Right lobe of liver (tissue), 6 donors: Measurements from ENCODE around the gene IGLL5. TPM values are rescaled to one million over a fixed set of nuclear protein-coding genes. Genes with fewer than 3 reads are reported as not detected.

ENCODE experiments used
- ATAC-seq, 4 donors: fragments of 200-7000 bp; cut with Tn5 transposase; one replicate each; pipeline ENCODE4 v1.9.1; 2020; ENCODE audit warnings: mild to moderate bottlenecking in 4 of 4, moderate library complexity in 4 of 4
- DNase-seq, 3 donors: peaks; one replicate each; pipeline ENCODE4 v3.0.0-alpha.2; 2020
- H3K27ac ChIP-seq, 3 donors: fragments of 200-600 bp; one replicate each; pipeline ENCODE4 v1.8.0; 2022
- H3K27me3 ChIP-seq, 2 donors: fragments of 200-600 bp; one replicate each; pipeline ENCODE4 v1.8.0; 2022
- H3K36me3 ChIP-seq, 4 donors: fragments of 200-600 bp; sonication (generic) in 1 of 4; one replicate each; pipeline versions ENCODE4 v1.5.1 to v1.8.0; 2017 to 2022; ENCODE audit warnings: control low read depth in 1 of 4
- H3K4me1 ChIP-seq, 4 donors: fragments of 200-600 bp; sonication (generic) in 1 of 4; one replicate each; pipeline versions ENCODE4 v1.5.1 to v1.8.0; 2017 to 2022; ENCODE audit warnings: control low read depth in 1 of 4
- H3K4me3 ChIP-seq, 3 donors: fragments of 200-600 bp; one replicate each; pipeline ENCODE4 v1.8.0; 2022
- H3K9me3 ChIP-seq, 4 donors: fragments of 200-600 bp; sonication (generic) in 1 of 4; one replicate each; pipeline versions ENCODE4 v1.5.1 to v1.8.0; 2017 to 2022; ENCODE audit warnings: control low read depth in 1 of 4
- CTCF ChIP-seq, 4 donors: fragments of 200-600 bp in 3 of 4; fragments of 450-650 bp in 1 of 4; IDR thresholded peaks; one replicate each; pipeline versions ENCODE4 v1.5.1 to v1.8.0; 2016 to 2022; ENCODE audit warnings: antibody characterized with exemption in 4 of 4, mild to moderate bottlenecking in 2 of 4
- POLR2A ChIP-seq: fragments of 450-650 bp; IDR thresholded peaks from one replicate; pipeline ENCODE4 v1.6.1; 2017; ENCODE audit warnings: antibody characterized with exemption, mild to moderate bottlenecking
- WGBS: methylation state at CpG from one replicate; pipeline ENCODE4 v1.1.6; 2018; ENCODE audit warnings: low coverage, low lambda C conversion rate; ENCODE audit not compliant: insufficient coverage; ENCODE audit errors: missing lambda C conversion rate; 5-methylcytosine and 5-hydroxymethylcytosine counted together
- intact Hi-C, 2 donors: fragments of 100-400 bp; cut with DNase I; formaldehyde crosslinking; loops; one replicate each; pipeline versions ENCODE4 v1.11.2 to v1.14.1; 2022
- total RNA-seq, 6 experiments: library from RNA; depleted of rRNA in 2 of 6; stranded (reverse); fragments of >200 nt in 2 of 6; fragmentation: NEBNext Ultra II Directional in 3 of 6; extraction: Animal tissue kit (Norgen Biotek cat#: 25700) in 3 of 6; gene quantifications; one replicate each; pipeline versions ENCODE4 v1.1.0 to v1.2.4, GENCODE V29; 2016 to 2023
- donor health status: DM: no; HTN: yes; CAD: no.
- donor health status: DM: no; HTN: no; CAD: no.
- donor health status: DM: no; HTN: no; CAD: no.
- donor health status: DM: no; HTN: yes; CAD: no.
- donor health status: DM: no; HTN: yes; CAD: no.

The IGLL5 gene
- total RNA-seq, 6 experiments from 2014 or later = 1.6 to 4.1 (median 3.1) TPM

DNA sequence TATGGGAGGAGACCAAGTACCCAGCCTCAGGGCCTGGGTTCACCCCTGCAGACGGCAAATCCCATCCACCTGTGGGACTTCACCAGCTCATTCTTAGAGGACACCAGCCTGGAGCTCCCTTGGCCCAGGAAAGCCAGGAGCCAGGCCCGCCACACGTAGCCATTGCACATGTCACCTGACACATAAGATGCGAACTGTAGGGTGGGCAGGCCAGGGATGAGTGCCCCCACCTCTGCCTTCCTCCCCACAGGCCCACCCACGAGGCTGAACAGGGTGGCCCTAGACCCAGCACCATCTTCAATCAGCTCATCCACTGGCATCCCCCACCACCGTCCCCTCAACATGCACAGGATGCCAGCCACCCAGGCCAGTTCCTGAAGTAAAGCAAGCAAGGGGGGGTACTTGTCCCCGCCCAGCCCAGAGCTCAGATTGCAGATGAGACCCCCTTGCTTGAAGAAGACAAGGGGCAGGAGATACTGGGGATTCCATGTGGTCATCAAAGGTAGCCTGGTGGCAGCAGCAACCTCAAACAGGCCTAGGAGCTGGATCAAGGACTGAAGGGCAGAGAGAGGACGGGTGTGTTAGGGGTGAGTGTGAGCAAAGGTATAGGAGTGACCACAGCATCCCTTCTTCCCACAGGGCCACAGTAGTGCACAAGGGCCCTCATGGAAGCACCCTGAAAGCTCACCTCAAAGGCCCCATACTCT lies 45.6 kb downstream of the IGLL5 start:
- H3K4me1 ChIP-seq = no peaks in the 10 kb centered on the region
- no peaks in the 10 kb centered on the region for H3K27me3 ChIP-seq
- 80% methylated on average over 1 of the region's 8 CpGs for WGBS
- H3K9me3 ChIP-seq = no peaks in the 10 kb centered on the region
- peak in 1 of 3 donors; percentile 31 for DNase-seq
- intact Hi-C loops = no loop called here
- H3K4me3 ChIP-seq = no peak overlapping the region
- no peak for ATAC-seq
- TF ChIP-seq POLR2A (no peak), CTCF (IDR thresholded peaks at IDR 0.05) (no peak)
- H3K27ac ChIP-seq = no peak overlapping the region
- no peaks in the 10 kb centered on the region for H3K36me3 ChIP-seq

DNA sequence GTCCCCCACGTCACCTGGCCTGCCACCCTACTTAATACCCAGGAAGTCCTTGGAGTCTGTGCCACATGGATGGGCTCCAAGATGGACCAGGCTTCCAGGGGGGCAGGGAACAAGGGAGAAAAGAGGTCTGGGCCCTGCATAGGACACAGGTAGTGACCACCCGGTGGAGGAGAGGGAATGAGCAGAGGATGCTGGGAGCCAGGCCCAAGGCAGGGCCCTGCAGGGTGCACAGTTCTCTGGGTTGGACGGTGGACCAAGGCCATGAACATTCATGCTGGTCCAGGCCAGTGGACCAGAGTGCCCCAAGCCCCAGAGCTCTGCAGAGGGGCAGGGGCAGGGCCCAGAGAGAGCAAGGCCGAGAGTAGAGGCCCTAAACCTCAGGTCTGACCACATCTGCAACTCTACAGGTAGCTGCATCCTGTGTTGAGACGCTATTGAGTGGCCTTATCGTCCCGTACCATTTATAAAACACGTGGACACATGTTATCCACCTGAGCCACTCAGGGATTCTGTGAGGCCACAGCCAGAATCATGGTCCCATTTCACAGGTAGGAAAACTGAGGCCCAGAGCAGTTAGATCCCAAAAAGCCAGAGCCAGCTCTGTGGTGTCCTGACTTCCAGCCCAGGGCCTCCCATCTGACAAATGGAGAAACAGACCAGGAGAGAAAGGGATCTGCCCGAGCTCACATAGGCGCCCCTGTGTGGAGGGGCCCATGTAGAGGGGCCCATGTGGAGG lies 46.4 kb downstream of the IGLL5 start:
- H3K9me3 ChIP-seq = no peaks in the 10 kb centered on the region
- H3K27ac ChIP-seq = no peak overlapping the region
- no peaks in the 10 kb centered on the region for H3K36me3 ChIP-seq
- DNase-seq = peak in 1 of 3 donors; percentile 38
- no peaks in the 10 kb centered on the region for H3K27me3 ChIP-seq
- WGBS = no CpG with 5 or more reads among the region's 10 CpGs
- no peak for ATAC-seq
- H3K4me1 ChIP-seq = no peaks in the 10 kb centered on the region
- H3K4me3 ChIP-seq = no peak overlapping the region
- TF ChIP-seq POLR2A (no peak), CTCF (IDR thresholded peaks at IDR 0.05) (no peak)
- intact Hi-C loops = no loop called here

- H3K27me3 ChIP-seq = no peaks in the 10 kb centered on the region
- intact Hi-C loops = no loop called here
- TF ChIP-seq CTCF (IDR thresholded peaks at IDR 0.05) (no peak), POLR2A (no peak)
- H3K4me3 ChIP-seq = no peak overlapping the region
- no peak for DNase-seq
- H3K27ac ChIP-seq = no peak overlapping the region
- no peaks in the 10 kb centered on the region for H3K36me3 ChIP-seq
- H3K9me3 ChIP-seq = no peaks in the 10 kb centered on the region
- WGBS = 72% methylated on average over 3 of the region's 11 CpGs
- no peaks in the 10 kb centered on the region for H3K4me1 ChIP-seq
- no peak for ATAC-seq
These were observed 47.0 kb downstream of the IGLL5 start for GRCh38 chr22:22934543-22935055.

GRCh38 chr22:22935056-22935545 lies 47.5 kb downstream of the IGLL5 start:
- 52% methylated on average over 2 of the region's 3 CpGs for WGBS
- intact Hi-C loops = no loop called here
- ATAC-seq (no peak), DNase-seq (no peak)
- no peaks in the 10 kb centered on the region for H3K9me3 ChIP-seq
- TF ChIP-seq POLR2A (no peak), CTCF (IDR thresholded peaks at IDR 0.05) (no peak)
- H3K27ac ChIP-seq = no peak overlapping the region
- no peaks in the 10 kb centered on the region for H3K4me1 ChIP-seq
- H3K36me3 ChIP-seq = no peaks in the 10 kb centered on the region
- H3K27me3 ChIP-seq = no peaks in the 10 kb centered on the region
- H3K4me3 ChIP-seq = no peak overlapping the region
